ENCODE measurements around the gene GALNT6.
A peak's percentile ranks its signal among the peaks of the same experiment; 100 is the strongest.

The GALNT6 gene, protein sequence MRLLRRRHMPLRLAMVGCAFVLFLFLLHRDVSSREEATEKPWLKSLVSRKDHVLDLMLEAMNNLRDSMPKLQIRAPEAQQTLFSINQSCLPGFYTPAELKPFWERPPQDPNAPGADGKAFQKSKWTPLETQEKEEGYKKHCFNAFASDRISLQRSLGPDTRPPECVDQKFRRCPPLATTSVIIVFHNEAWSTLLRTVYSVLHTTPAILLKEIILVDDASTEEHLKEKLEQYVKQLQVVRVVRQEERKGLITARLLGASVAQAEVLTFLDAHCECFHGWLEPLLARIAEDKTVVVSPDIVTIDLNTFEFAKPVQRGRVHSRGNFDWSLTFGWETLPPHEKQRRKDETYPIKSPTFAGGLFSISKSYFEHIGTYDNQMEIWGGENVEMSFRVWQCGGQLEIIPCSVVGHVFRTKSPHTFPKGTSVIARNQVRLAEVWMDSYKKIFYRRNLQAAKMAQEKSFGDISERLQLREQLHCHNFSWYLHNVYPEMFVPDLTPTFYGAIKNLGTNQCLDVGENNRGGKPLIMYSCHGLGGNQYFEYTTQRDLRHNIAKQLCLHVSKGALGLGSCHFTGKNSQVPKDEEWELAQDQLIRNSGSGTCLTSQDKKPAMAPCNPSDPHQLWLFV

DNA sequence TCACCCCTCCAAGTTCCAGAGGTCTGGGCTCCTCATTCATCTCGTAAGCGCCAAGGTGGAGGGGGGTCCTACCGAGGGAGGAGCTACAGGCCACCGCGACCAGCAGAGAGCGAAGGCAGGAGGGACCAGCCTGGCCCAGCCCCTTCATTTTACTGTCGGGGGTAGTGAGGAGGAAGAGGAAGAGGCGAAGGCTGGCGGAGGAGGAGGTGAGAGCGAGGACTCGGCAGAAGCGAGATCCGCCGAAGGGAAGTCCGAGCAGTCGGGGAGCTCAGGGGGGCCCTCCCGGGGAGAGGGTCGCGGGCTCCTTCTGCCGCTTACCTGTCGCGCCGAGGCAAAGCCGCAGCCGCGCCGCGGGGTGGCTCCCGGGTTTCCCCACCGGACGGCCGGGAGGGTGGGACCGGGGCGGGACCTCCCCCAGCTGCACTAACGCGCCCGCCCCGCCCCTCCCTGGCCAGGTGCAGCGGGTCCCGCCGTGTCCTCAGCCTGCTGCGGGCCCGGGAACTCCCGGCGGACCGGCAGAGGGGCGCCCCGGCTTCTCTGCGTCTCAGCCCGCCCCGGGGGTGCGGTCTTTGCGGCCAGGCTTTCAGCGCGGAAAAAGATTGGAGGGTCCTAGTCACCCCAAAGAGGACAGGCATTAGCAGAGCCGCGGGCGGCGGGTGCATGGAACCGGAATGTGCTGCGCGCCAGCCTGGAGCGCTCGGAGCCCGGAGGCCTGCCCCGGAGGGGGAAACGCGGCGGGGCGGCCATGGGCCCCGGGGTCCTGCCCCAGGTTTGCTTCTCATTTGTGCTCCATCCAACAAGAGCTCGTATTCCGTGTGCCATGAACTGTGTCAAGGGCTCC lies at the start of gene GALNT6:
Gene GALNT6, minus strand, starts transcription at position 124 of the 841 bp plus-strand sequence. CDS start 11,625 bp downstream, outside the sequence.
- H3K36me3 ChIP-seq (ENCODE audit: low read depth) = no peaks in the 10 kb centered on the region
- no peaks in the 10 kb centered on the region for H3K9me3 ChIP-seq (ENCODE audit: severe bottlenecking)
- H3K27ac ChIP-seq (ENCODE audit: poor library complexity, severe bottlenecking) = peak within 1 kb of the TSS; percentile 47
- H3K4me3 ChIP-seq (ENCODE audit: severe bottlenecking) = peak within 1 kb of the TSS; percentile 60
- DNase-seq (ENCODE audit: low spot score) (no peak), ATAC-seq (ENCODE audit: low read depth) (peak; percentile 67)
- H3K27me3 ChIP-seq (ENCODE audit: insufficient read depth, poor library complexity, severe bottlenecking) = no peaks in the 10 kb centered on the region
- TF ChIP-seq CTCF (IDR thresholded peaks at IDR 0.05; ENCODE audit: poor library complexity, severe bottlenecking) = no peak
- peaks cover 41% of the 10 kb centered on the region for H3K4me1 ChIP-seq (ENCODE audit: insufficient read depth, poor library complexity, severe bottlenecking)

GRCh38 chr12:51439330-51439729 lies 48.1 kb upstream of the GALNT6 start:
- H3K4me1 ChIP-seq (ENCODE audit: insufficient read depth, poor library complexity, severe bottlenecking) = no peaks in the 10 kb centered on the region
- H3K4me3 ChIP-seq (ENCODE audit: severe bottlenecking) = no peak overlapping the region
- no peak for TF ChIP-seq CTCF (IDR thresholded peaks at IDR 0.05; ENCODE audit: poor library complexity, severe bottlenecking)
- no peaks in the 10 kb centered on the region for H3K9me3 ChIP-seq (ENCODE audit: severe bottlenecking)
- ATAC-seq (ENCODE audit: low read depth) (no peak), DNase-seq (ENCODE audit: low spot score) (no peak)
- H3K36me3 ChIP-seq (ENCODE audit: low read depth) = no peaks in the 10 kb centered on the region
- H3K27ac ChIP-seq (ENCODE audit: poor library complexity, severe bottlenecking) = no peak overlapping the region
- H3K27me3 ChIP-seq (ENCODE audit: insufficient read depth, poor library complexity, severe bottlenecking) = peaks cover 5% of the 10 kb centered on the region

DNA sequence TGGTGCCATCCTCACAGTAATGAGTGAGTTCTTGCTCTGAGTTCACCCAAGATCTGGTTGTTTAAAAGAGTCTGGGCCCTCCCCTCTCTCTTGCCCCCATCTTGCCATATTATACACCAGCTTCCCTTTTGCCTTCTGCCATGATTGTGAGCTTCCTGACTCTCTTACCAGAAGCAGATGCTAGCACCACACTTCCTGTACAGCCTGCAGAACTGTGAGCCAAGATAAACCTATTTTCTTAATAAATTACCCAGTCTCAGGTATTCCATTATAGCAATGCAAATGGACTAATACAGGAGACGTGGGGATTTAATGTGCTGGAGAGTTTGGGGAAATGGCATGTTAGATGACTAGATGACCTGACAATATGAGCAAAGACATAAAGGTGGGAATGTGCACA lies 46.2 kb upstream of the GALNT6 start:
- ATAC-seq (ENCODE audit: low read depth) (no peak), DNase-seq (ENCODE audit: low spot score) (no peak)
- no peak for TF ChIP-seq CTCF (IDR thresholded peaks at IDR 0.05; ENCODE audit: poor library complexity, severe bottlenecking)
- Histone ChIP-seq H3K4me3 (ENCODE audit: severe bottlenecking) (no peak overlapping the region), H3K4me1 (ENCODE audit: insufficient read depth, poor library complexity, severe bottlenecking) (no peaks in the 10 kb centered on the region), H3K9me3 (ENCODE audit: severe bottlenecking) (no peaks in the 10 kb centered on the region), H3K36me3 (ENCODE audit: low read depth) (no peaks in the 10 kb centered on the region), H3K27ac (ENCODE audit: poor library complexity, severe bottlenecking) (no peak overlapping the region), H3K27me3 (ENCODE audit: insufficient read depth, poor library complexity, severe bottlenecking) (peaks cover 5% of the 10 kb centered on the region)

DNA sequence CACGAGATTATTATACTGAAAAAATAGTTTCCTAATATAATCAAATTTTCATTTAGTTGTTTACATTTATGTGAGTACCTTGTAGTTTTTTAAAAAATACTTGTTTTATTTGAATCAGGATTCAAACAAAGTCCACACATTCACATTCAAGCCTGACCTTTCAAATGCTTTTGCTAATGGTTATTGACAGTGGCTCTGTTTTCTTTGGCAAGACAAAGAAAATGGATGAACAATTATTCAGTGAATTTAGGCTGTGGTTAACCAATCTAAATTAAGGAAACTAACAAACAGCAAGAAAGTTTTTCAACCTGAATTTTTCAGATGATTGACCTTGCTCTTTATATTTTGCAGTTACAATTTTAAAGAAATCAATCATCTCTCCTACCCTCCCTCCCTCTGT lies 43.1 kb upstream of the GALNT6 start:
- no peak overlapping the region for H3K27ac ChIP-seq (ENCODE audit: poor library complexity, severe bottlenecking)
- no peaks in the 10 kb centered on the region for H3K36me3 ChIP-seq (ENCODE audit: low read depth)
- no peaks in the 10 kb centered on the region for H3K9me3 ChIP-seq (ENCODE audit: severe bottlenecking)
- no peak overlapping the region for H3K4me3 ChIP-seq (ENCODE audit: severe bottlenecking)
- DNase-seq (ENCODE audit: low spot score) (no peak), ATAC-seq (ENCODE audit: low read depth) (no peak)
- TF ChIP-seq CTCF (IDR thresholded peaks at IDR 0.05; ENCODE audit: poor library complexity, severe bottlenecking) = no peak
- no peaks in the 10 kb centered on the region for H3K4me1 ChIP-seq (ENCODE audit: insufficient read depth, poor library complexity, severe bottlenecking)
- H3K27me3 ChIP-seq (ENCODE audit: insufficient read depth, poor library complexity, severe bottlenecking) = peaks cover 5% of the 10 kb centered on the region
